Measurements from ENCODE around the gene ZMYM3.

The ZMYM3 gene

GRCh38 chrX:71214604-71215337 is 39.2 kb downstream of the ZMYM3 start:
- DNase-seq (ENCODE audit: low read depth in 2 of 2): no peak

GRCh38 chrX:71214152-71214551 is 39.8 kb downstream of the ZMYM3 start:
- DNase-seq (ENCODE audit: low read depth in 2 of 2): no peak

GRCh38 chrX:71212536-71212935 is 41.4 kb downstream of the ZMYM3 start:
- DNase-seq (ENCODE audit: low read depth in 2 of 2): no peak

GRCh38 chrX:71210816-71211215 is 43.1 kb downstream of the ZMYM3 start:
- DNase-seq (ENCODE audit: low read depth in 2 of 2): no peak

GRCh38 chrX:71199252-71200008 is 54.5 kb downstream of the ZMYM3 start:
- DNase-seq (ENCODE audit: low read depth in 2 of 2): no peak

GRCh38 chrX:71198066-71198465 is 55.9 kb downstream of the ZMYM3 start:
- no peak for DNase-seq (ENCODE audit: low read depth in 2 of 2)

GRCh38 chrX:71195964-71196649 is 57.8 kb downstream of the ZMYM3 start:
- no peak for DNase-seq (ENCODE audit: low read depth in 2 of 2)

- DNase-seq (ENCODE audit: low read depth in 2 of 2): no peak
Observed at GRCh38 chrX:71191248-71191647, 62.7 kb downstream of the ZMYM3 start.

Measured in activated CD4-positive, alpha-beta T cell treated with anti-CD3 and anti-CD28 coated beads for 24 hours (primary cell).